ENCODE results near the gene PIP5K1B. TPM values are rescaled to one million over a fixed set of nuclear protein-coding genes. Genes with fewer than 3 reads are reported as not detected.

The PIP5K1B gene
- total RNA-seq, 1 experiment from 2014 or later = not detected

GRCh38 chr9:68704498-68704813, 584 bp upstream of the PIP5K1B start:
- in situ Hi-C loops (cut with HindIII; ENCODE audit: low pct_unique_long_range_greater_than_20kb, low sequenced_read_pairs) = no loop called here
- Histone ChIP-seq H3K36me3 (ENCODE audit: control insufficient read depth, insufficient read depth, low read length) (no peaks in the 10 kb centered on the region), H3K9me3 (ENCODE audit: control insufficient read depth, insufficient read depth, low read depth, low read length) (no peaks in the 10 kb centered on the region), H3K27ac (ENCODE audit: low read length) (no peak overlapping the region), H3K27me3 (ENCODE audit: control insufficient read depth, insufficient read depth, low read length) (peaks cover 15% of the 10 kb centered on the region), H3K4me1 (ENCODE audit: control insufficient read depth, insufficient read depth, low read length) (no peaks in the 10 kb centered on the region; the same call in 1 of the 2 replicates), H3K4me3 (ENCODE audit: low read depth in 2 of 2, low read length in 2 of 2) (peak overlapping the region in 1 of 2 experiments; percentile 34; a peak in 2 of 4 replicates)
- intact Hi-C loops (cut with micrococcal nuclease; ENCODE audit: unreplicated experiment) = loop anchor here (10.0 kb wide), 1 partner anchor 320 kb away; no protein-coding TSS in a partner anchor
- ChIA-PET POLR2A (no interaction called here), CTCF (no interaction called here)
- ATAC-seq (no peak; the same call in 1 of the 2 replicates), DNase-seq (ENCODE audit: low read depth, low spot score) (no peak)
- BruUV-seq (replicated peaks) = no TSS peak
- TF ChIP-seq TCF7L2 (IDR thresholded peaks at IDR 0.05; ENCODE audit: low read depth, low read length) (no peak), POLR2AphosphoS5 (IDR thresholded peaks at IDR 0.05; ENCODE audit: low read depth, low read length) (no peak), SIN3A (IDR thresholded peaks at IDR 0.05; ENCODE audit: borderline replicate concordance, insufficient read depth, low read depth, low read length) (no peak), REST (IDR thresholded peaks at IDR 0.05; ENCODE audit: insufficient read depth in 1 of 2, low read depth in 2 of 2, low read length in 1 of 2) (no peak), CTCF (IDR thresholded peaks at IDR 0.05) (no peak)

- DNase-seq (ENCODE audit: low read depth, low spot score) (no peak), ATAC-seq (peak; percentile 58)
- Histone ChIP-seq H3K27me3 (ENCODE audit: control insufficient read depth, insufficient read depth, low read length) (peaks cover 15% of the 10 kb centered on the region), H3K27ac (ENCODE audit: low read length) (no peak overlapping the region), H3K4me3 (ENCODE audit: low read depth in 2 of 2, low read length in 2 of 2) (peak overlapping the region; percentile 15 to 40; a peak in 3 of 4 replicates), H3K4me1 (ENCODE audit: control insufficient read depth, insufficient read depth, low read length) (no peaks in the 10 kb centered on the region; the same call in 1 of the 2 replicates), H3K9me3 (ENCODE audit: control insufficient read depth, insufficient read depth, low read depth, low read length) (no peaks in the 10 kb centered on the region), H3K36me3 (ENCODE audit: control insufficient read depth, insufficient read depth, low read length) (no peaks in the 10 kb centered on the region)
- ChIA-PET POLR2A (no interaction called here), CTCF (no interaction called here)
- intact Hi-C loops (cut with micrococcal nuclease; ENCODE audit: unreplicated experiment) = loop anchor here (10.0 kb wide), 1 partner anchor 319 kb away; no protein-coding TSS in a partner anchor
- no TSS peak for BruUV-seq (replicated peaks)
- in situ Hi-C loops (cut with HindIII; ENCODE audit: low pct_unique_long_range_greater_than_20kb, low sequenced_read_pairs) = no loop called here
- no peak for TF ChIP-seq POLR2AphosphoS5 (IDR thresholded peaks at IDR 0.05; ENCODE audit: low read depth, low read length)
- no peak for TF ChIP-seq CTCF (IDR thresholded peaks at IDR 0.05)
- no peak for TF ChIP-seq REST (IDR thresholded peaks at IDR 0.05; ENCODE audit: insufficient read depth in 1 of 2, low read depth in 2 of 2, low read length in 1 of 2)
- TF ChIP-seq TCF7L2 (IDR thresholded peaks at IDR 0.05; ENCODE audit: low read depth, low read length) = no peak
- TF ChIP-seq SIN3A (IDR thresholded peaks at IDR 0.05; ENCODE audit: borderline replicate concordance, insufficient read depth, low read depth, low read length) = no peak
These were observed 707 bp downstream of the PIP5K1B start for GRCh38 chr9:68705531-68706362.
